Activated CD8-positive, alpha-beta memory T cell treated with anti-CD3 and anti-CD28 coated beads for 36 hours (primary cell): Measurements from ENCODE around the gene PDE4D. TPM values are rescaled to one million over a fixed set of nuclear protein-coding genes. Genes with fewer than 3 reads are reported as not detected.
"Not testable (repeated sequence)": the region's sequence is repeated elsewhere in the genome, so short reads cannot be mapped to it uniquely, and the experiment has no call there.

Experiments used
- CTCF ChIA-PET: fragments of 350-600 bp; sonication (Branson Sonifier 250); formaldehyde crosslinking; loops from one replicate; lab custom pipeline; 2021; ENCODE audit warnings: antibody characterized with exemption; lab: Charles Lee
- POLR2A ChIA-PET: fragments of 350-600 bp; sonication (Branson Sonifier 250); formaldehyde crosslinking; loops from one replicate; lab custom pipeline; 2021; ENCODE audit warnings: antibody characterized with exemption; lab: Charles Lee
- total RNA-seq, 2 experiments: library from RNA; stranded (reverse); gene quantifications; one replicate each; pipeline ENCODE4 v1.2.3, GENCODE V29; 2021

Gene PDE4D
- total RNA-seq, 2 experiments from 2014 or later: 28.4 to 29.0 TPM

- ChIA-PET POLR2A (no interaction called here), CTCF (no interaction called here)
Measured at GRCh38 chr5:59322058-59322457, 571.5 kb downstream of the PDE4D start.

- CTCF ChIA-PET: no interaction called here
Measured at GRCh38 chr5:59321642-59322041, 571.9 kb downstream of the PDE4D start.

GRCh38 chr5:59320420-59320819, 573.1 kb downstream of the PDE4D start:
- CTCF ChIA-PET: no interaction called here
- POLR2A ChIA-PET: no interaction called here

More at GRCh38 chr5:59321642-59322041, 571.9 kb downstream of the PDE4D start:
- POLR2A ChIA-PET: no interaction called here

GRCh38 chr5:59319250-59319649, 574.3 kb downstream of the PDE4D start:
- CTCF ChIA-PET: no interaction called here
- POLR2A ChIA-PET: no interaction called here

- ChIA-PET CTCF (no interaction called here), POLR2A (no interaction called here)
Measured at GRCh38 chr5:59317774-59318205, 575.7 kb downstream of the PDE4D start.

GRCh38 chr5:59317023-59317773, 576.3 kb downstream of the PDE4D start:
- CTCF ChIA-PET: no interaction called here

GRCh38 chr5:59312223-59312622, 581.3 kb downstream of the PDE4D start:
- ChIA-PET CTCF (no interaction called here), POLR2A (no interaction called here)

More at GRCh38 chr5:59317023-59317773, 576.3 kb downstream of the PDE4D start:
- POLR2A ChIA-PET: no interaction called here

GRCh38 chr5:59308685-59309084, 584.8 kb downstream of the PDE4D start:
- POLR2A ChIA-PET, CTCF ChIA-PET: not testable (repeated sequence)

- POLR2A ChIA-PET, CTCF ChIA-PET: not testable (repeated sequence)
Measured at GRCh38 chr5:59303289-59303716, 590.2 kb downstream of the PDE4D start.

GRCh38 chr5:59302509-59302908, 591.0 kb downstream of the PDE4D start:
- CTCF ChIA-PET, POLR2A ChIA-PET: not testable (repeated sequence)

- ChIA-PET POLR2A (no interaction called here), CTCF (no interaction called here)
Measured at GRCh38 chr5:59301727-59302126, 591.8 kb downstream of the PDE4D start.

GRCh38 chr5:59300930-59301329, 592.6 kb downstream of the PDE4D start:
- CTCF ChIA-PET: no interaction called here
- POLR2A ChIA-PET: no interaction called here

- ChIA-PET POLR2A (no interaction called here), CTCF (no interaction called here)
Measured at GRCh38 chr5:59299006-59299405, 594.5 kb downstream of the PDE4D start.

GRCh38 chr5:59296317-59297264, 596.9 kb downstream of the PDE4D start:
- CTCF ChIA-PET: no interaction called here
- POLR2A ChIA-PET: no interaction called here

- POLR2A ChIA-PET: no interaction called here
- CTCF ChIA-PET: no interaction called here
Measured at GRCh38 chr5:59293700-59294099, 599.8 kb downstream of the PDE4D start.

- POLR2A ChIA-PET: no interaction called here
- CTCF ChIA-PET: interaction anchor here (0.6 kb wide), 1 partner anchor 41 kb away, joined by 3 read pairs; no protein-coding TSS in a partner anchor
Measured at GRCh38 chr5:59291941-59292340, 601.6 kb downstream of the PDE4D start.

- POLR2A ChIA-PET: no interaction called here
Measured at GRCh38 chr5:59287884-59288283, 605.6 kb downstream of the PDE4D start.

GRCh38 chr5:59287361-59287760, 606.2 kb downstream of the PDE4D start:
- CTCF ChIA-PET: no interaction called here
- POLR2A ChIA-PET: no interaction called here

More at GRCh38 chr5:59287884-59288283, 605.6 kb downstream of the PDE4D start:
- CTCF ChIA-PET: no interaction called here

GRCh38 chr5:59286510-59286909, 607.0 kb downstream of the PDE4D start:
- POLR2A ChIA-PET: no interaction called here
- CTCF ChIA-PET: no interaction called here

- POLR2A ChIA-PET: no interaction called here
- CTCF ChIA-PET: no interaction called here
Measured at GRCh38 chr5:59285300-59286016, 608.1 kb downstream of the PDE4D start.
